ENCODE data around the gene VPS45.

DNA sequence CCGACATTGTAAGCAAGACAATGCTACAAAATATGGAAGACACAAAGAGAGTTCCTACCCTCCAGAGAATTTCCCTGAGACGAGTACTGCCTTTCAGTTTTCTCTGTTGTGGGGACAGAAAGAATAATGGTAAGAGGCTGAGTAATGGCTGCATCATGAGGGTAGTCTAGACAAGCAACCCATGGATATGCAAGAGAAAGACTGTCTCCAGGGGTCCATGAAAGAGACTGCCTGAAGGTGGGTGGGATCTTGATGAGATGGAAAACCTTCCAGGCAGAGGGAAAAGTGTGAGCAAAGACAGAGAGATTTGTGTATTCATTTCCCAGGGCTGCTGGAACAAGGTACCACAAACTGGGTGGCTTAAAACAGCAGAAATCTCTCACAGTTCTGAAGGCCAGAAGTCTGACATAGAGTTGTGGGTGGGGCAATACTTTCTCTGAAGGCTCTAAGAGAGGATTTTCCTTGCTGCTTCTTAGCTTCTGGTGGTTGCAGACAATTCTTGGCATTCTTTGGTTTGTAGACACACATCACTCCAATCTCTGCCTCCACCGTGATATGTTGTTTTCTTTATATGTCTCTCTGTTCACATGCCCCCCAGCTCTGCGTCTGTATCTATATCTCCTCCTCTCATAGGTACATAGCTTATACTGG is 126.9 kb downstream of the VPS45 start:
- TF ChIP-seq POLR2AphosphoS5 (IDR thresholded peaks at IDR 0.05) = no peak
- no peak for TF ChIP-seq CTCF (IDR thresholded peaks at IDR 0.05)
- no peak for TF ChIP-seq EP300 (IDR thresholded peaks at IDR 0.05)
- TF ChIP-seq POLR2A (IDR thresholded peaks at IDR 0.05) = no peak
